Naive thymus-derived CD4-positive, alpha-beta T cell (primary cell): ENCODE data around the gene RPS17. TPM values are rescaled to one million over a fixed set of nuclear protein-coding genes. Genes with fewer than 3 reads are reported as not detected.
A peak's percentile ranks its signal among the peaks of the same experiment; 100 is the strongest.

ENCODE experiments used
- ATAC-seq: fragments of 150-1000 bp; cut with Tn5 transposase; 2 replicates; pipeline ENCODE4 v1.10.0; 2021; ENCODE audit warnings: mild to moderate bottlenecking, moderate library complexity
- CTCF ChIA-PET: fragments of 350-600 bp; sonication (Branson Sonifier 250); formaldehyde crosslinking; loops from one replicate; lab custom pipeline; 2021; ENCODE audit warnings: antibody characterized with exemption; lab: Charles Lee
- POLR2A ChIA-PET: fragments of 350-600 bp; sonication (Branson Sonifier 250); formaldehyde crosslinking; loops from one replicate; lab custom pipeline; 2021; ENCODE audit warnings: antibody characterized with exemption, inconsistent platforms; lab: Charles Lee
- DNase-seq, 9 donors: peaks; one replicate each; pipeline versions ENCODE4 v3.0.0 to v3.0.0-alpha.2; 2020 to 2022; ENCODE audit warnings: mixed read lengths in 1 of 9
- H3K27ac ChIP-seq: one replicate; pipeline ENCODE4 v1.7.0; 2013; ENCODE audit warnings: mild to moderate bottlenecking, low read depth, low read length, moderate library complexity
- H3K27me3 ChIP-seq, 2 donors: one replicate each; pipeline ENCODE4 v1.7.0; 2013; ENCODE audit warnings: low read length in 2 of 2, mild to moderate bottlenecking in 2 of 2, moderate library complexity in 2 of 2; ENCODE audit not compliant: control insufficient read depth in 2 of 2, insufficient read depth in 2 of 2
- H3K36me3 ChIP-seq, 3 experiments: 1 replicate in 2 of 3; 2 replicates in 1 of 3; pipeline ENCODE4 v1.7.0; 2013; ENCODE audit warnings: low read length in 3 of 3, mild to moderate bottlenecking in 3 of 3, moderate library complexity in 1 of 3; ENCODE audit not compliant: insufficient read depth in 3 of 3, control insufficient read depth in 2 of 3
- H3K4me1 ChIP-seq, 2 donors: one replicate each; pipeline ENCODE4 v1.7.0; 2013; ENCODE audit warnings: low read length in 2 of 2, mild to moderate bottlenecking in 2 of 2, moderate library complexity in 1 of 2; ENCODE audit not compliant: control insufficient read depth in 2 of 2, insufficient read depth in 2 of 2
- H3K4me3 ChIP-seq: 2 replicates; pipeline ENCODE4 v1.7.0; 2013; ENCODE audit warnings: mild to moderate bottlenecking, low read length
- H3K9me3 ChIP-seq, 3 experiments: 1 replicate in 2 of 3; 2 replicates in 1 of 3; pipeline ENCODE4 v1.7.0; 2013; ENCODE audit warnings: low read length in 3 of 3; ENCODE audit not compliant: control insufficient read depth in 2 of 3
- H3K27ac Mint-ChIP-seq, 9 donors: one replicate each; pipeline ENCODE4 v1.8.0; 2020 to 2022; ENCODE audit warnings: mixed read lengths in 9 of 9, mild to moderate bottlenecking in 8 of 9, moderate library complexity in 5 of 9, inconsistent platforms in 2 of 9
- H3K27me3 Mint-ChIP-seq, 5 donors: one replicate each; pipeline ENCODE4 v1.8.0; 2021 to 2022; ENCODE audit warnings: mixed read lengths in 5 of 5, mild to moderate bottlenecking in 1 of 5
- H3K36me3 Mint-ChIP-seq, 5 donors: one replicate each; pipeline ENCODE4 v1.8.0; 2020 to 2022; ENCODE audit warnings: mixed read lengths in 5 of 5, mild to moderate bottlenecking in 3 of 5, inconsistent platforms in 1 of 5
- H3K4me1 Mint-ChIP-seq, 7 donors: one replicate each; pipeline ENCODE4 v1.8.0; 2020 to 2022; ENCODE audit warnings: mixed read lengths in 7 of 7, mild to moderate bottlenecking in 3 of 7, inconsistent platforms in 1 of 7
- H3K4me3 Mint-ChIP-seq, 10 donors: one replicate each; pipeline ENCODE4 v1.8.0; 2020 to 2022; ENCODE audit warnings: mild to moderate bottlenecking in 10 of 10, mixed read lengths in 10 of 10, moderate library complexity in 6 of 10, inconsistent platforms in 2 of 10
- H3K9me3 Mint-ChIP-seq, 11 donors: one replicate each; pipeline ENCODE4 v1.8.0; 2020 to 2022; ENCODE audit warnings: mixed read lengths in 11 of 11, mild to moderate bottlenecking in 4 of 11, inconsistent platforms in 1 of 11, moderate library complexity in 1 of 11
- intact Hi-C, 2 donors: fragments of 100-400 bp; cut with micrococcal nuclease; formaldehyde crosslinking; loops; one replicate each; pipeline ENCODE4 v1.15.1; 2023
- polyA plus RNA-seq, 2 donors: library from polyadenylated mRNA; unstranded; fragments of 300-500 nt; fragmentation: Illumina TruSeq; gene quantifications; one replicate each; pipeline ENCODE4 v1.2.3, GENCODE V29; 2021
- total RNA-seq, 6 experiments: library from RNA in 5 of 6; stranded (reverse) in 5 of 6; gene quantifications; 1 replicate in 5 of 6; 2 replicates in 1 of 6; pipeline ENCODE4 v1.2.3 and lab custom pipeline; 2021 to 2026

The RPS17 gene
- total and polyA plus RNA-seq, 7 experiments from 2014 or later, result 1,555 to 3,227 (median 2,132) TPM

DNA sequence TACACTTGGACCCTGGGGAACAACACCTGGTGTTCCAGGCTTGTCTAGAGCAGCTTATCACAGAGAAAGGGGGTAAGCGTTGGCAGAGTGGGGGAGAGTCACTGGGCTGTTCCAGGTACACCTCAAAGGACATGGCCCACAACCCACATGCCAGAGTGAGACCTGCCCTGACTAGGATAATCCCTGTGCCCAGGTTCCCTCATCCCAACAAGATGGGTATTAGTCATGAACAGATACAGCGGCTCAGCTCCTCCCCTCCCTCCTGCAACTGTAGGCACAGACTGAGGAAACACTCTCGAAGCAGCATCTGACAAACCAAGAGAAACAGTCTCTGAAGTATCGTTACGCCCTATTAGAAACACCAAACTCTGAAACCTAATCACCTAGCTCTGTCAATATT is 32.1 kb upstream of the RPS17 start:
- no peaks in the 10 kb centered on the region for H3K27me3 ChIP-seq
- H3K27ac Mint-ChIP-seq, result no peak overlapping the region
- peak overlapping the region in 2 of 10 donors; percentile 32 to 42 for H3K4me3 Mint-ChIP-seq
- ATAC-seq (no peak), DNase-seq (no peak)
- POLR2A ChIA-PET, result no interaction called here
- no peaks in the 10 kb centered on the region for H3K9me3 ChIP-seq
- no peaks in the 10 kb centered on the region for H3K4me1 Mint-ChIP-seq
- no peak overlapping the region for H3K4me3 ChIP-seq
- peaks cover 0 to 3% (median 0%) of the 10 kb centered on the region in 11 donors for H3K9me3 Mint-ChIP-seq
- no peaks in the 10 kb centered on the region for H3K36me3 Mint-ChIP-seq
- intact Hi-C loops, result no loop called here
- no peaks in the 10 kb centered on the region for H3K36me3 ChIP-seq
- H3K27me3 Mint-ChIP-seq, result peaks cover 0 to 35% (median 17%) of the 10 kb centered on the region in 5 donors
- no peak overlapping the region for H3K27ac ChIP-seq
- CTCF ChIA-PET, result no interaction called here
- H3K4me1 ChIP-seq, result no peaks in the 10 kb centered on the region

DNA sequence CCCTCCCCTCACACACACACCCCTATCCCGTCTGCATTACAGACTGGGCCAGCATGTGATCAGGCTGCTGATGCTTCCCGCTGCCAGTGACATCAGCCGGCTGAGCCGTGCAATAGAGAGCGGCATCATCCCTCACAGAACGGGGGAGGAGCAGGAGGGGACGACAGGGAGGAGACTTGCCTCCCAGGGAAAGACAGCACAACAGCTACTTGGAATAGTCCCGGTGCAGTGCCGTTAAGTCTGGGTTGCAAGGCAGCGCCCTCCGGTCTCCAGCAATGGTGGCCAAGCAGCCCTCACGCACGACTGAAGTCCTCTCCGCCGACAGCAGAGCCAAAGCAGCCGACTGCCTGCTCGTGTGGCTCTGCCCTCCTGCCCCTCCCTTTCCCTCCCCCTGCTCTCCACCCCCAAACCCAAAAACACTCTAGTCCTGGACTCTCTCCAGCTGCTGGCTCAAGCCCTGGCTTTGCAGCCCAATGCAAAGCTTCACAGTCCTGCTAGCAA is 31.5 kb upstream of the RPS17 start:
- Histone ChIP-seq H3K4me3 (no peak overlapping the region), H3K4me1 (no peaks in the 10 kb centered on the region), H3K27me3 (no peaks in the 10 kb centered on the region), H3K36me3 (no peaks in the 10 kb centered on the region), H3K9me3 (no peaks in the 10 kb centered on the region), H3K27ac (no peak overlapping the region)
- ATAC-seq (no peak), DNase-seq (peak in 1 of 9 donors; percentile 1)
- CTCF ChIA-PET, result no interaction called here
- Mint-ChIP-seq H3K36me3 (no peaks in the 10 kb centered on the region), H3K27me3 (peaks cover 0 to 35% (median 17%) of the 10 kb centered on the region in 5 donors), H3K4me1 (no peaks in the 10 kb centered on the region), H3K4me3 (peak overlapping the region in 6 of 10 donors; percentile 37 to 63 (median 48)), H3K9me3 (peaks cover 0 to 3% (median 0%) of the 10 kb centered on the region in 11 donors), H3K27ac (no peak overlapping the region)
- POLR2A ChIA-PET, result no interaction called here
- intact Hi-C loops, result no loop called here

DNA sequence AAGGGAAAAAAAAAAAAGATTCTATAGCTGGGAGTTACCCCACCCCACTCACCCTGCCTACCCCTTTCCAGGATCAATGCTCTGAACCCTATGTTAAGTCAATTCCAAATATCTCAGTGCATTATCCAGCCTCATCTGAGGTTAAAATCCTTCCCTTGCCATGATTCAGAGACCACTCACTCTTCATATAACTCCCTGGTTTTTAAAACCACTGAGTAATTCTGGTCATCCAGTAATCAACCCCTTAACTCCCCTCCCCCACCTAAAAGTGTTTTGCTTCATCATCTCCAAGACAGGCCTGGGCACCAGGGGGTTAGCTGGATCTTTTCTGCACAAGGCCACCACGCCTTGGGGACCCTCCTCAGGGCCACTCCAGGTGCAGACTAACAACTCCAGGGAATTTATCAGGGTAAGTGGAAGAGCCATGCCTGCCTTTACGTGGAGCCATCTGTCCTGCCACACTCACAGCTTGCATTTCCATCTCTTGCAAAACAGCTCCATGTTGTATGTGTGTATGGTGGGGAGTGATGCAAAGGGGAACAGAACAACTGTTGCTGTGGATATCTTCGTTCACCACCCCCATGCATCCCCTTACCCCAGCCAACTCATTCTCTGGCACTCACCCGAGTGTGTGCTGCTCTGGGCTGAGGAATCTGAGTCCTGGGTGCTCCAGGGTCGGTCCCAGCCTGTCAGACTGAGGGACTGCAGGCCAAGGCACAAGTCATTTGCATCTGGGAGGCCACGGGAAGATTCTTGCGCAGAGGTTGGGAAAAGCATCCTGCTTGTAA is 30.7 kb upstream of the RPS17 start:
- no peaks in the 10 kb centered on the region for H3K27me3 ChIP-seq
- ATAC-seq (no peak), DNase-seq (no peak)
- no peaks in the 10 kb centered on the region for H3K4me1 ChIP-seq
- intact Hi-C loops, result no loop called here
- no peaks in the 10 kb centered on the region for H3K9me3 ChIP-seq
- ChIA-PET POLR2A (no interaction called here), CTCF (no interaction called here)
- Mint-ChIP-seq H3K27me3 (peaks cover 0 to 33% (median 17%) of the 10 kb centered on the region in 5 donors), H3K36me3 (no peaks in the 10 kb centered on the region), H3K9me3 (peaks cover 0 to 3% (median 0%) of the 10 kb centered on the region in 11 donors), H3K27ac (no peak overlapping the region), H3K4me3 (no peak overlapping the region), H3K4me1 (no peaks in the 10 kb centered on the region)
- H3K36me3 ChIP-seq, result no peaks in the 10 kb centered on the region
- no peak overlapping the region for H3K4me3 ChIP-seq
- no peak overlapping the region for H3K27ac ChIP-seq

DNA sequence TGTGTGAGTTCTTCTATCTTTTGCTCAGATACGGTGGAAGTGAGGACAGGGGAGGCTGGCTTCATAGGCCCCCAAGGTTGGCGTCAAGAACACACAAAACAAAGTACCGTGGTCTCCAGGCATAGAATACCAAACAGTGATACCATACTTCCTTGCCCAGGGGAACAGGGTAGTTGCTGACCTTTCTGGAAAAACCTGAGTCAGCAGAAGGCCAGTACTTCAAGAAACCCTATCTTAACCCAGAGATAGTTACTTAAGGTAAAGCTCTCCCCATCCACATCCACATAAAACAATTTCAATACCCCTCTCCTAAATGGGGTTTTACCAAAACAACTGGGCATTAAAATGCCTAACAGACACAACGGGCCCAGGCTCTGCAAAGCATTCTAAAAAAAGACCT is 29.6 kb upstream of the RPS17 start:
- no peaks in the 10 kb centered on the region for H3K27me3 ChIP-seq
- H3K27me3 Mint-ChIP-seq, result peaks cover 0 to 24% (median 17%) of the 10 kb centered on the region in 5 donors
- H3K36me3 Mint-ChIP-seq, result no peaks in the 10 kb centered on the region
- no peak overlapping the region for H3K27ac ChIP-seq
- DNase-seq (no peak), ATAC-seq (no peak)
- intact Hi-C loops, result loop anchor here in 1 of 2 donors (10.0 kb wide), 1 partner anchor 55 kb away; no protein-coding TSS in a partner anchor
- H3K4me1 Mint-ChIP-seq, result no peaks in the 10 kb centered on the region
- H3K27ac Mint-ChIP-seq, result no peak overlapping the region
- no peaks in the 10 kb centered on the region for H3K36me3 ChIP-seq
- peak overlapping the region in 1 of 10 donors; percentile 11 for H3K4me3 Mint-ChIP-seq
- peaks cover 0 to 3% (median 0%) of the 10 kb centered on the region in 11 donors for H3K9me3 Mint-ChIP-seq
- no peak overlapping the region for H3K4me3 ChIP-seq
- CTCF ChIA-PET, result no interaction called here
- H3K9me3 ChIP-seq, result no peaks in the 10 kb centered on the region
- POLR2A ChIA-PET, result no interaction called here
- no peaks in the 10 kb centered on the region for H3K4me1 ChIP-seq

DNA sequence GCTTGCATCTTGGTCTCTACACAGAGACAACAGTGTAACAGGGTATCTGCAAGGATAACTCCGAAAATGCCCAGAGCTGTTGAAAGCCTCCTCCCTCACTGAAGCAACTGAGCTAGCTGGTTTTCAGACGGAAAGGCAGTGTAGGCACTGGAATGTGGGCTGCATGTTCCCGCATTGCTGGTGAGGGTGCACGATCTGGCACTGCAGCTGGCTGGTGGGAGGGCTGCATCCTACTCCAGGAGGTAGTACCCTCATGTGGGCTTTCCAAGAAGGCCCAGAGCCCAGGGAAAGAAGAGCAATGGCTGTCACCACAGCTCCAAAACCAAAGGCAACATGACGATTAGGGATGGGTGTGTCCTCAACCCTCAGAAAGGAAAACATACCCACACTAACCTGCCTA is 28.7 kb upstream of the RPS17 start:
- peaks cover 0 to 2% (median 0%) of the 10 kb centered on the region in 11 donors for H3K9me3 Mint-ChIP-seq

DNA sequence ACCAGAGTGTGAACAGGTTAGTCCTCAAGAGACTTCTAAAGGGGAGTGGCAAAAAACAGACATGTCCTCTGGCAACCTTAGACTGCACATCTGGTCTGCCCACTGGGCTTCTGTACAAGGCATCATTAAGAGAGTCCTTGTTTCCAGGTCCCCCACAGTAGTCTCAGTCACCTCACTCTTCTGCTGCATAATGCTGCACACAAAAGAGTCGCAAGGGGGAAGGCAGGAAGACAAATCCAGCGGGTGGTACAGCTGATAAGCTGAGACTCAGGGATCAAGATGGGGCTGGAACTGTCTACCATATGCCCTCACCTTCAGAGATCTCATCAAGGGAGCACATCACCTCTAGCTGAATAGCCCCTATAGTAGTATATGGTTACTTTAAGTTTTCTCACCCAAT is 27.4 kb upstream of the RPS17 start:
- intact Hi-C loops, result loop anchor here in 1 of 2 donors (10.0 kb wide), 1 partner anchor 57 kb away; no protein-coding TSS in a partner anchor
- Mint-ChIP-seq H3K27ac (no peak overlapping the region), H3K4me3 (no peak overlapping the region), H3K4me1 (no peaks in the 10 kb centered on the region), H3K9me3 (no peaks in the 10 kb centered on the region), H3K27me3 (peaks cover 0 to 13% (median 9%) of the 10 kb centered on the region in 5 donors), H3K36me3 (no peaks in the 10 kb centered on the region)
- ChIA-PET CTCF (interaction anchor here (0.6 kb wide), 1 partner anchor 594 kb away, joined by 4 read pairs; no protein-coding TSS in a partner anchor), POLR2A (no interaction called here)
- Histone ChIP-seq H3K27me3 (no peaks in the 10 kb centered on the region), H3K4me1 (no peaks in the 10 kb centered on the region), H3K4me3 (no peak overlapping the region), H3K9me3 (no peaks in the 10 kb centered on the region), H3K36me3 (no peaks in the 10 kb centered on the region), H3K27ac (no peak overlapping the region)
- ATAC-seq (no peak), DNase-seq (no peak)

More for the DNA sequence above, 28.7 kb upstream of the RPS17 start:
- H3K27me3 ChIP-seq, result no peaks in the 10 kb centered on the region
- H3K36me3 Mint-ChIP-seq, result no peaks in the 10 kb centered on the region
- intact Hi-C loops, result loop anchor here in 1 of 2 donors (10.0 kb wide), 1 partner anchor 56 kb away; no protein-coding TSS in a partner anchor
- ChIA-PET POLR2A (no interaction called here), CTCF (no interaction called here)
- ATAC-seq, result no peak
- no peak overlapping the region for H3K27ac ChIP-seq
- no peak overlapping the region for H3K4me3 Mint-ChIP-seq
- H3K4me1 ChIP-seq, result no peaks in the 10 kb centered on the region
- peaks cover 0 to 21% (median 15%) of the 10 kb centered on the region in 5 donors for H3K27me3 Mint-ChIP-seq
- H3K4me1 Mint-ChIP-seq, result no peaks in the 10 kb centered on the region
- DNase-seq, result no peak
- no peaks in the 10 kb centered on the region for H3K36me3 ChIP-seq
- no peak overlapping the region for H3K4me3 ChIP-seq
- no peaks in the 10 kb centered on the region for H3K9me3 ChIP-seq
- H3K27ac Mint-ChIP-seq, result no peak overlapping the region
